CD4-positive, alpha-beta T cell treated with Interleukin-15 for 1 hour (primary cell): ENCODE results near the gene SERINC1.
"Not testable (repeated sequence)": the region's sequence is repeated elsewhere in the genome, so short reads cannot be mapped to it uniquely, and the experiment has no call there.

Source experiments
- DNase-seq: peaks from one replicate; pipeline ENCODE4 v3.0.0-alpha.2; 2020

Gene SERINC1

DNA sequence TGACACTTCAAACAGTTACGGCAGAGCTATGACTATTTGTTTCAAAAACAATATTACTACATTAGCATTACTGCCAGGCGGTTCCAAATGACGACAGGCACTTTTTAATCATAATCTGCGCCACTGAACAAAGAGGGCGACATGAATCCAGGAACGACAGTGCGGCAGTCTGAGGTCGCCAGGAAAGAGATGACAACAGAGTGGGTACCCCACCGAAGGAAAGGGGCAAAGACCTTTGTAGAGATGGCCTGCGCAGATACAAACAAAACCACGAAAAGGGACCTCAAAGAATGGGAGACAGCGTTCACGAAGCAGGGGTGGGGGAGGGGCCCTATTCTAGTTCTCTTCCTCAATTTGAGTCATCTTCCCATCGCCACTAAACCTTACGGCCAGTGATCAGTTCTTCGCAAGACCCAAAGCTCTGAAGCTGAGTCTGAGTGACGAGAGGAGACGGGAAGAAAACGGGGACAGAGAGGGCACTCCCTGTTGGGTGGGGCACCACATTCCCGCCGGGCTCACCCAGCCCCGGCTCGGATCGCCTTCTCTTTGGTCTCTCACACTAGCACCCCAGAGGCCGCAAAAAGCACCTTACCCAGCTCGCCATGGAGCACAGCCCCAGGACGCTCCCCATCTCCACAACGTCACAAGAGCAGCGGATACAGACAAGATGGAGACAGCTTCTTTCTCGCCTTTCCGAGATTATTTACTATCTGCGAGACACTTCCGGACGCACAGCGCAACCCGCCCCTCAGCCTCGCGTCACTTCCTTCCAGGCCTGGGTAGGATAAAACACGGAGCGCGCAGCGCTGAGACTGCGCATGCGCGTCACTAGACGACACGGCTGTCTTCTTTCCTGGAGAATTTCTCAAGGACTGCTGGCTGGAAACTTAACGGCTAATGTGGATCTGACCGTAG, at the start of gene SERINC1:
SERINC1 (minus strand) TSS at position 701 of the 915 bp plus-strand sequence; CDS start at position 631, 70 bp downstream.
- peak; percentile 93 for DNase-seq

DNA sequence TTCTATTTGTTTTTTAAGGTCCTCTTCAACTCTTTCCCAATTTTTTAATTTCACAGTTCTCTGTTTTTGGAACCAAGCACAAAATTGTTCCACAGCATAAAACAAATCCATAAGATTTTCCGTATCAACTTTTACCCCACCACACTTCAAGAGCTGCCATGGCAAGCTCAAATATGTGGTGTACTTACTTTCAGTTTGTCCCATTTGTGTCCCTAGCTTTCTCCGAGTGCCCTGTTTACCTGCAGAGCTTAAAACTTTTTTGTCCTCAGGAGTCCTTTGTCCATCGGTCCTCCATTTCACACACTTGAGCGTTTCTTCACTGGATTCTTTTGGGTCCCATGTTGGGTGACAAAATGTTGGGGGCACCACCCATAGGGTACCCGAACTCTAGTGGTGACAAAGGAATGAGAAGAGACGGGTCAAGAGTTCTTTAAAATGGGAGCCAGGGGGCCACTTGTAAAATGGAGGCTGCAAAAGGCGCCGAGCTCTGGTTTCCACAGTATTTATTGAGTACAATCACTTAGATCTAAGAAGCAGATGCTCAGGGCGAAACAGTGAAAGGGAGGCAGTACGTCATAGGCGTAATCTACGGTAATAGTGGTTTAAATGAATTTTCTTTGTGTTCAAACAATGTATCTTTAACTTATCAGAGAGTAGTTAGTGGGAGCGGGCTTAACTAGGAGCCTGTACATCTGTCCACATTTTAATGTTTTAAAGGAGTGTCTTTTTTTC, 39.8 kb upstream of the SERINC1 start:
- DNase-seq = no peak

DNA sequence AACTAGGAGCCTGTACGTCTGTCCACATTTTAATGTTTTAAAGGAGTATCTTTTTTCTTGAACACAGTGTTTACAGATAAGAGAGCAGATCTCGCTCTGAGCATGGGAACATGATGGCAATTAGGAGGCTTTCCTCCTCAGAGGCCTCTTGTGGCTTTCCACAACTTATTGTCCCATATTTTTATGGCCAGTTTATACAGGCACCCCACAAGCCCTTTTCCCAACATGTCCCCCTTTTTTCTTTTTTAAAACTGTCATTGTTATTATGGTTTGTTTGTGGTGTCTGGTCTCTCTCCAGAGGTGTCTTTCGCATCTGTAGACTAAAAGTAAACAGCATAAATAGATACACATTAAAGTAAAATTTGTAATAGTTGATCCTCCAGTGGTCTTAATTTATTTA, 33.6 kb upstream of the SERINC1 start:
- not testable (repeated sequence) for DNase-seq

DNA sequence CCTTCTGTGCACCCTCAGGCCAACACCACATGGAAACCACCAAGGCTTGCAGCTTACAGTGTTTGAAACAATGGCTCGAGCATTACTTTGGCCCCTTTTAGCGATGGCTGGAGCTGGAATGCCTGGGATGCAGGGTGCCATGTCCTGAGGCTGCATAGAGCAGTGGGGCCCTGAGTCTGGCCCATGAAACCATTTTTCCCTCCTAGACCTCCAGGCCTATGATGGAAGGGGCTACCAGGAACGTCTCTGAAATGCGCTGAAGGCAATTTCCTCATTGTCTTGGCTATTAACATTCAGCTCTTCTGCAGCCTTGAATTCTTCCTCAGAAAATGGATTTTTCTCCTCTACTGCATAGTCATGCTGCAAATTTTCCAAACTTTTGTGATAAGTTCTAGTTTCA, 29.9 kb upstream of the SERINC1 start:
- DNase-seq = no peak

DNA sequence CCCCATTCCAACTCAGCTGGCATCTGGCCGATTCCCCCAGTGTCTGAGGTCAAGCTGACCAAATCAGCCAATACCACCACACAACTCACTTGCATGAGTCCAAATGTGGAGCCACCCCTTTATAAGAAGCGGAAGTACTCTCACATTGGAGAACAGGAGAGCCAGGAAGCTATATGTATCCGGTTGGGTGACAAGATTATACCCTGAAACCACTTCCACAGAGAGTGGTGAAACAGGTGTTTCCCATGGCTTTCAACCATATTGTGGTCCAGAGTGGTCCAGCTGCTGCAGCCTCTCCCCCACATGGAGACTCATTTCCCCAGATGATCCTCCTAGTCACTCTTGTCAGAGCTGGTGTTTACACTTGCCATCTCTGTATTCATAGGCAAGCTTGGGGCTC, 24.0 kb upstream of the SERINC1 start:
- no peak for DNase-seq

DNA sequence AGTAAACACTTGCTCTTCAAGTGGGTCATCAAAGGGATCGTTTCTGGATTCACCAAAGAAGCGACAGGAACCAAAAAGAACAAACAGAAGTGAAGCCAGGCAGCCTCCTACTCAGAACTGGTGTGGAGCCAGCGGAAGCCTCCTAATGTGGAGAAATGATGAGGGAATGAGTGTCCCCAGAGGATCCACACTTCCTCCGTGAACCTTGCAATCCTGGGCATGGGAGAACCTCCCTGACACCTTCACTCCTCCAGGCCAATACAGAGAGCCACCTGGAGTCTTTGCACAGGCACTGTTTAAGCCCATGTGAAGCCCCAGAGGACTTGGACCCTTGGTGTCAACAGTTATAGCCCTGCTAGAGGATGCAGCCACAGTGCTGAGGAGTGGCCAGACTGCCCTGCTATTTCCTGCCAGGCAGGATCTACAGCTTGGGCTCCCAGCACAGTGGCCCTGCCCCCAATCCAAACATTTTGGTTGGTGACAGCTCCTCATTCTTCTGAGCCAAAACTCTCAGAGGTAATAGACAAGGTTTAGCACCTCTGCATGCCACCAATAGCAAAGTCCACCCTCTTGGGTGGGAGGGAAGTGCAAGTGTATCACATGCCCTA, 23.2 kb upstream of the SERINC1 start:
- no peak for DNase-seq

DNA sequence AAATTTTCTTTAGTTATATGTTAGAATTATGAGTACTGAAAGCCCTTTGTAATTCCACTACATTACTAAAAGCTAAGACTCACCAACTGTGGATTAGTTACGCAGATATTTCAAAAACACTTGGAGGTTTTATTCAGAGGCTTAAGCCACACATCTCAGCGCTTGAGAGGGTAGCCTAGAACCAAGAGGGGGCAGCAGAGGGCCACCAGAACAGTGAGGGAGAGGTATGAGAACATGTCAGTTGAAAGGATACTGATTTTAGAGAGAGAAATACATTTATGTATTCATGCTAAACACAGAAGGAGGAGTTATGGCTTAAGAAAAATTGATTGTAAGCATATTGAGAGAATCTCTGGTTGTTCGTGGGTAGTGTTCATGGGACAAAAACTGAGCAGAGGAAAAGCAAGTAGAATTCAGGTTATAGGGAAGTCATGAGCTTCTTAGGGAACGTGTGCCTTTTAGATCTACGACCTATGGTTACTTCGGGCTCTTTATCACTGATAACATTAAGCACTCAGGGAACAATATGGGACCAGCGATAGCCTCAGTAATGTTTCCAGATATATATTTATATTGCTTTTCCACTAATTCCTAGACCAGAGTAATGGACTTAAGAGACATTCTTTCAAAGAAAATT, 20.4 kb upstream of the SERINC1 start:
- peak; percentile 59 for DNase-seq

DNA sequence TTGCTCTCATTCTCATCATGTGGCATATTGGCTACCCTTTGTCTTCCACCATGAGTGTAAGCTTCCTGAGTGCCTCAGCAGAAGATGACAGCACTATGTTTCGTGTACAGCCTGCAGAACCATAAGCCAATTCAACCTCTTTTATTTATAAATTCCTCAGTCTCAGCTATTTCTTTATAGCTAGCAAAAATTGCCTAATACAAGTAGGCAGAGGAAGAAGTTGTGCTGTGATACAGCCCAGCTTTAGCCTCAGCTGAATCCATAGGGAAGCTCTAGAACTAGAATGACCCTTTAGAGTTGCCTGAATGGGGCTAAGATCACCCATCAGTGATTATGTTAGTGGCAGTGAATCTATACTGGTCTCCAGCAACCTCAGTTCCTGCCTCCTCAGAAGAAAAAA, 19.0 kb upstream of the SERINC1 start:
- no peak for DNase-seq

DNA sequence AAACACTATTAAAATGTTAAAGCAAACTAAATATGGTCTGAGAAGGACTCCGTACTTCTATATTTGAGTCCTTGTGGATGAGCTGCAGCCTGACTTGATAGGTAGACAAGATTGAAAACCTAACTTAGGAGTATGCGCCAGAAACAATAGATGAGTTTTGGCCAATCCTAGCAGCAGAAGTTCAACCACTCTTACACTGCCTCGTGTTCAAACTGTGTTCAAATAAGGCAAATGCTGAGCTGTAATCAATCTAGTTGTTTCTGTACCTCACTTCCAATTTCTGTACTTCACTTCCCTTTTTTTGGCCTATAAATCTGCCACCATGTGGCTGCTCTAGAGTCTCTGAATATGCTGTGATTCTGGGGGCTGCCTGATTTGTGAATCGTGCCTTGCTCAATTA, 13.2 kb upstream of the SERINC1 start:
- DNase-seq = no peak

DNA sequence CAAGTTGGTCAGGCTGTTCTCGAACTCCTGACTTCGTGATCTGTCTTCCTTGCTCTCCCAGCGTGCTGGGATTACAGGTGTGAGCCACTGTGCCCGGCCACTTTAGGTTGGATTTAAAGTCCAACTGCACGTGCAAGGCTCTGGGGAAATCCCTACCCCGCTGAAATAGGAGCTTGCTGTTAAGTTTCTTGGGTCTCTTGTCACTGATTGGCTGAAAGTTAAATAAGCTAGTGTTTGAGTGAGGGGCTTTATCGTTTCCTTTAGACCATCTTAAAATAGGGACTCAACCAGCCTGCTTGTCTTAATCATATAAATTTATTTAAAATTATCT, 11.1 kb upstream of the SERINC1 start:
- no peak for DNase-seq

DNA sequence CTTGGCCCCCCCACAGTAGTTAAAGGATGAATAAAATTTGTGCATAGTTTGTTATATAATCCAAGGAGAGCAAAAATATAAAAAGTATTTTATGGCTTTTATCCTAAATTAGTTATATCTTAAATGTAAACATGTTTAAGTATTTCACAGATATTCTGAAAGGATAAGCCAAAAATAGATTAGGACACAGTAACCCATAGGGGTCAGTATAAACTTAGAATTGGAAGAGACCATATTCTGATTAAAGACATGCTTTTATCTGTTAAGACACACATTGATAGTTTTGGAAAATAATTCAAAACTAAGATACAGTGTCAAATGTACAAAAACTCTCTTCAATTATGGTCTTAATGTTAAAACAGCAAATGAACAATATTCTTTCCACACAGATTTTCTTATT, 4.5 kb upstream of the SERINC1 start:
- no peak for DNase-seq

DNA sequence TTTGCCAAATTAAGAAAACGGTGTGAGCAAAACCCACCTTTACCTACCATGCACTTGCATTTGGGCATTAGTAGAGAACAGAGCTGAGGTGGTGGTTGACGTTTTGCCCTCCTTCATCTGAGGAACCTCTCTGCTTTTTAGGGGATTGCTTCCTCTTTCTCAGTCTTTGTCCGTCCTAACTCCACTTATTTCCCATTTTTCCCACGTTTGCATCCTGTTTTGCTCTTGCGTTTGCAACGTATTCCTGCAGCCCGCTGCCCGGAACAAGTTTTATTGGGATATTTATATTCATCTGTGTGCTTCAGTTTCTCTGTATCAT, 374 bp upstream of the SERINC1 start:
- DNase-seq = no peak

DNA sequence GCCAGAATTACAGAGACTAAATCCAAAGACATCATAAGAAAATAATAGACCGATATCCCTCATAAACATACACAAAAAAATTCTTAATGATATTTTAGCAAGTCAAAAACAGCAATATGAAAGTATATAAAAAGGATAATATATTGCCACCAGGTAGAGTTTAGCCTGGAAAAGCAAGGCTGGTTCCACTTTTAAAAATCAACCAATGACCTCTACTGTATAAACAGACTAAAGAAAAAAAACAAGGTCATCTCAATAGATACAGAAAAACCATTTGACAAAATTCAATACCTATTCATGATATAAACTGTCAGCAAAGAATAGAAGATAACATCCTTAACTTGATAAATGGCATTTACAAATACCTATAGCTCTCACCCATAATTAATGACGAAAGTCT, 9.7 kb downstream of the SERINC1 start:
- DNase-seq = no peak

DNA sequence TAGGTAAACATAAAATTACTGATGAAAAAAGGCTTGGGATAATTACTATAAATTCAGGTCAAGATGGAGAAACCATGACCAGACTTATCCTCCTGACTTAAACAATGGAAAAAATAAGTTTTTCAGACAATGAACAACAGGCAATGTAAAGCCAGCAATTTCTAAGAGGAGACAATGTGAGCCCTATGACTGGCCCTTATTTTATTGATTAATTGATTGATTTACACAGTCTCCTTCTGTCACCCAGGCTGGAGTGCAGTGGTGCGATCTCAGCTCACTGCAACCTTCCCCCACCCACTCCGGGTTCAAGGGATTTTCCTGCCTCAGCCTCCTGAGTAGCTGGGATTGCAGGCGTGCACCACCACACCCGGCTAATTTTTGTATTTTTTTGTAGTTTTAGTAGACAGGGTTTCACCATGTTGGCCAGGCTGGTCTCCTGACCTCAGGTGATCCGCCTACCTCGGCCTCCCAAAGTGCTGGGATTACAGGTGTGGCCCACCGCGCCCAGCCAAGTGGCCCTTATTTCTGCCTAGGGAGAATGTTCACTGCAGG, 11.7 kb downstream of the SERINC1 start:
- DNase-seq = not testable (repeated sequence)

DNA sequence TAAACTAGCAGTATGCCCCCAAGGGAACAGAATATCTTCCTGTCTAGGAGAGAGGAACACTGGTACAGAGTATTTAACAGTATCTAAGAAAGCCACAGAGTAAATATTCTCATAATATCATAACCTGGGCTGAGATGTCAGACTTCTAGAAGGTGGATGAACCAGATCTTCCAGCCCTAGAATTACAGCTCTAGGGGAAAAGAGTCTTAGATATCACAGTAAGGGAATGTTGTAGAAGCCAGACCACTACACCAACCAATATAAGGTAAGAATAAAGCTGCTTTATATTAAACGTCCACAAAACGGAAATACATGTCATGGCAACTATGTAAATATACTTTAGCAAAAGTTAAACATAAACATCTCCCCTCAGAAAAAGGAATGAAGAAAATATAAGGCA, 12.4 kb downstream of the SERINC1 start:
- no peak for DNase-seq

DNA sequence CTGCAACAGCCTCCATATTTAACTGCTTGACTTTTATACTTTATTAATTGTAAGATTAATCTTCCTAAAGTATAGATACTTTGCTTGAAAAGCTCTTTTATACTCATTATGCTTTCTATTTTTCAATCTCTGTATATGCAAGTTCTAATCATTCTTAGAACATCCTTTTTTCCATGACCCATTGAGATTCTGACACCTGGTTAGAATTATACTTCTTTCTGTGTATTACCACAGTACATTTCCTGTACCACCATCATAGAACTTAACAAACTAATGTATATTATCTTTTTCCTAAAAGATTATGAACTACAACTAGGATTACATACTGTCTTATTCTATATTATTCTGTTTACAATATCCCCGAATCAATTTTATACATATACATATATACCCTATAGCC, 13.5 kb downstream of the SERINC1 start:
- no peak for DNase-seq

DNA sequence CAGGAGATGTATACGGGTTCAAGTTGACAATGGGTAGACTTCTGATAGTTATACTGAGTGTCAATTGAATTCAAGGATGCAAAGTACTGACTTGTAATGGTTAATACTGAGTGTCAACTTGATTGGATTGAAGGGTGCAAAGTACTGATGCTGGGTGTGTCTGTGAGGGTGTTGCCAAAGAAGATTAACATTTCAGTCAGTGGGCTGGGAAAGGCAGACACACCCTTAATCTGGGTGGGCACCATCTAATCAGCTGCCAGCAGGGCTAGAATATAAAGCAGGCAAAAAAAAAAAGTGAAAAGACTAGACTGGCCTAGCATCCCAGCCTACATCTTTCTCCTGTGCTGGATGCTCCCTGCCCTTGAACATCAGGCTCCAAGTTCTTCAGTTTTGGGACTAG, 16.5 kb downstream of the SERINC1 start:
- DNase-seq = not testable (repeated sequence)

DNA sequence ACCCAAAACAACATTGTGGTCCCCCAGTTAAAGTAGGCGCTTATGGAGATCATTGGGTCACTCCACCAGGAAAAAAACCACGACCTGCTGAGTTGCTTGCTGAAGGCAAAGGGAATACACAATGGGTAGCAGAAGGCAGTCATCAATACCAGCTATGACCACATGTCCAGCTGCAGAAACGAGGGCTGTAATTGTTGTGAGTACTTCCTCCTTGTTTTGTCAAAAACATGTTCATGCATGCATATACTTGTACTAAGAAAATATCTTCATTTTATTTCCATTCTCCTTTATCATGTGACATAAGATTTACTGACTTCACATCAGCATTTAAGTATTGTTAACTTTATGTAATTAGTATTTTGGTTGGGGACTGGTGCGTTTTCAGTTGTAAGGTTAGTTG, 16.9 kb downstream of the SERINC1 start:
- no peak for DNase-seq

DNA sequence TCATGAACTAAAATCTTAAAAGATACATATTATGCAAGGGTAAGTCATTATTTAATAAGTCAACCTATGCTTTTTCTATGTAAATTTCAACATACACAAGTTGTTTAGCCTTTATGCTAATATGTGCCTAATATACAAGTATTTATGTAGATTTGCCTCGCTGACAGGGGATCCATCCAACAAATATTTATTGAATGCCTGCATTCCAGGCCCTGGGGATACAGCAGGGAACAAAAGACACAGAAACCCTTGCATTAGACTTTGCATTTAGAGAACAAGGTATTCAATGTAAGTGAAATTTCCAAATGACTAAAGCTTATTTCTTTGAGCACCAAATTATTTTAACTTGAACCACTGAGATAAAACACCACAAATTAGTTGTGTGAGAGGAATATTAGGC, 19.1 kb downstream of the SERINC1 start:
- DNase-seq = no peak

DNA sequence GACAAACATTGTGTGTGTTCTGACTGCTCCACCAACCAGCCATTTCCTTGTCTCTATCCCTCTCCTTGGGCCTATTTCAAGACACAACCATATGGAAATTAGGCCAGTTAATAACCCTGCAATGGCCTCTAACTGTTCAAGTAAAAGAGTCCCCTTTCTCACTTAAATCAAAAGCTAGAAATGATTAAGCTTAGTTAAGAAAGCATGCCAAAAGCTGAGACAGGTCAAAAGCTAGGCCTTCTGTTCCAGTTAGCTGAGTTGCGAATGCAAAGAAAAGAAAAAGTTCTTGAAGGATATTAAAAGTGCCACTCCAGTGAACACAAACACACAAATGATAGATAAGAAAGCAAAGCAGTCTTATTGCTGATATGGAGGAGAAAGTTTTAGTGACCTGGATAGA, 22.5 kb downstream of the SERINC1 start:
- no peak for DNase-seq

DNA sequence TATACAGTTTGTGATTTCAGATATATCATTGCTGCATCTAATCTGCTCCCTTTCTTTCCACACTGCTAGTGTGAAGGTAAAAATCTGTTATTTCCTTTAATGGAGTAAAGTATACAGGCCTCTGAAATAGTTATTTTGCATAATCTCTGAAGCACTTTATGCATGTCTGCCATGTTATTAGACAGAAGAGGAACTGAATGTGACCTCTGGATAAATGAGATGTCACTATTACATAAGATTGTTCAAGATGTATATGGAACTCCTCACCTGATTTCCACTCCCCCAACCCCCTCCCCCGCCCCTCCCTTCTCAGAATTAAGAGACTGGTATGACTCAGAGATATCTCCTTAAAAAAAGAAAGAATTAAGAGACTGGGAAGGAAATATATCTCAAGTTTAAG, 26.3 kb downstream of the SERINC1 start:
- no peak for DNase-seq

DNA sequence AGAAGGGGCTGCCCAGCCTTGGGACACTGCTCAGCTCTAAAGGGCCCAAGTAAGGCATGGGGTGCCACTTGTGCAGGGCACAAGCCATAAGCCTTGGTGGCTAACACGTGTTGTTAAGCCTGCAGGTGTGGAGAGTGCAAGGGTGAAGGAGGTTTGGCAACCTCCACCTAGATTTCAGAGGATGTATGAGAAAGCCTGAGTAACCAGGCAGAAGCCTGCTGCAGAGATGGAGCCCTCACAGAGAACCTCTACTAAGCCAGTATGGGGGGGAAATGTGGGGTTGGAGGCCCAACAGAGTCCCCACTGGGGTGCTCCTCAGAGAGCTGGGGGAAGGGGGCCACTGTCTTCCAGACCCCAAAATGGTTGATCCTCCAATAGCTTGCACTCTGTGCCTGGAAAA, 32.6 kb downstream of the SERINC1 start:
- DNase-seq = no peak

DNA sequence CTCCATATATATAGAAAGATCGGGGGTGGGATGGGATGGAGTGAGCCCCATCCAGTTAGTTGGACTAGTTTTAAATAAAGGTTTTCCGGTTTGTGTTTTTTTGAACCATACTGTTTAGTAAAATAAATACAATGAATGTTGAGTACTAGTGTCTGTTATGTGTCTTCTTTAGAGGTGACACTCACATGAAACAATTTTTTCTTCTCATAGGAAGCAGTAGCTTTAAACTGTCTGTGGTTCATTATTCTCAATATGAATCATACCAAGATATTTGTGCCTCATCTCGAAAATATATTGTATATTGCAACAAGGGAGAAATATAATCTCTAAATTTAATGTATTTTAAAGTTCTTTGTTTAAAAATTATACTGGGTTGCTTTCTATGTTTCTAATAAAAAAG, 38.8 kb downstream of the SERINC1 start:
- DNase-seq = no peak
